HepG2 (cell line): ENCODE data around the gene MRPS5. TPM values are rescaled to one million over a fixed set of nuclear protein-coding genes. Genes with fewer than 3 reads are reported as not detected.

Experiments
- ATAC-seq: fragments of 200-7000 bp; cut with Tn5 transposase; 3 replicates; pipeline ENCODE4 v1.9.1; 2020; ENCODE audit warnings: mild to moderate bottlenecking, moderate library complexity
- BruUV-seq: library from RNA; stranded (reverse); fragments of 400-500 nt; replicated peaks from 2 replicates; lab custom pipeline; 2021; lab: Mats Ljungman, UMichigan
- CTCF ChIA-PET: fragments of 300-600 bp; formaldehyde crosslinking; extraction: SDS; loops from one replicate; lab custom pipeline; 2021; ENCODE audit warnings: low total read pairs, inconsistent platforms, low intra/inter-chr PET ratio; lab: Yijun Ruan, JAX
- POLR2A ChIA-PET: fragments of 350-600 bp; sonication (Branson Sonifier 250); formaldehyde crosslinking; loops from one replicate; lab custom pipeline; 2020; ENCODE audit warnings: antibody characterized with exemption, inconsistent platforms; lab: Yijun Ruan, JAX
- DNase-seq: peaks from one replicate; pipeline ENCODE4 v3.0.0-alpha.2; 2015; ENCODE audit warnings: low spot score
- FAIRE-seq: peaks from 3 replicates; lab custom pipeline; 2011; peaks lifted over from hg19 to GRCh38; lab: Jason Lieb, UNC
- H2AFZ ChIP-seq: one replicate; pipeline ENCODE4 v1.6.1; 2011; ENCODE audit warnings: low read length, inconsistent platforms
- H3K27ac ChIP-seq: fragments of 300-600 bp; 3 replicates; pipeline ENCODE4 v1.8.0; 2011; ENCODE audit warnings: mixed run types, mild to moderate bottlenecking, mixed read lengths, low read length, inconsistent platforms; ENCODE audit not compliant: insufficient read depth; ENCODE audit errors: extremely low read length
- H3K27me3 ChIP-seq, 2 experiments: fragments of 200-600 bp in 1 of 2; 2 replicates in 1 of 2; 3 replicates in 1 of 2; pipeline versions ENCODE4 v1.6.0 to v1.8.0; 2011; ENCODE audit warnings: low read length in 2 of 2, mild to moderate bottlenecking in 2 of 2, moderate library complexity in 2 of 2, inconsistent platforms in 1 of 2; ENCODE audit not compliant: insufficient read depth in 2 of 2, control insufficient read depth in 1 of 2
- H3K36me3 ChIP-seq, 2 experiments: fragments of 200-600 bp in 1 of 2; replicated peaks in 1 of 2; 2 replicates in 1 of 2; 3 replicates in 1 of 2; pipeline versions ENCODE4 v1.5.1 to v1.8.0; 2011; ENCODE audit warnings: low read length in 2 of 2, inconsistent platforms in 1 of 2; ENCODE audit not compliant: insufficient read depth in 2 of 2, control insufficient read depth in 1 of 2
- H3K4me1 ChIP-seq: 2 replicates; pipeline ENCODE4 v1.5.1; 2012; ENCODE audit warnings: low read length, inconsistent platforms; ENCODE audit not compliant: insufficient read depth
- H3K4me2 ChIP-seq: 2 replicates; pipeline ENCODE4 v1.6.0; 2011; ENCODE audit warnings: low read depth, low read length, inconsistent platforms
- H3K4me3 ChIP-seq, 3 experiments: fragments of 200-600 bp in 1 of 3; sonication (generic), shearing (Covaris generic) in 1 of 3; replicated peaks in 1 of 3; 2 replicates each; pipeline ENCODE4 v1.5.1; 2011 to 2016; ENCODE audit warnings: low read length in 3 of 3, inconsistent platforms in 2 of 3, low read depth in 2 of 3, mild to moderate bottlenecking in 2 of 3, control low read depth in 1 of 3, mixed read lengths in 1 of 3; ENCODE audit not compliant: insufficient read depth in 1 of 3
- H3K79me2 ChIP-seq: one replicate; pipeline ENCODE4 v1.6.1; 2011; ENCODE audit warnings: low read length, inconsistent platforms; ENCODE audit not compliant: insufficient read depth
- H3K9ac ChIP-seq: 2 replicates; pipeline ENCODE4 v1.6.0; 2011; ENCODE audit warnings: mild to moderate bottlenecking, low read depth, low read length, inconsistent platforms; ENCODE audit not compliant: insufficient read depth
- H3K9me3 ChIP-seq: 2 replicates; pipeline ENCODE4 v1.5.1; 2012; ENCODE audit warnings: mild to moderate bottlenecking, low read length
- H4K20me1 ChIP-seq: 2 replicates; pipeline ENCODE4 v1.6.0; 2011; ENCODE audit warnings: inconsistent platforms, mild to moderate bottlenecking, low read length, moderate library complexity; ENCODE audit not compliant: insufficient read depth
- DR1 ChIP-seq: sonication (generic); formaldehyde crosslinking; IDR thresholded peaks from 2 replicates; pipeline ENCODE4 v1.8.0; 2021; ENCODE audit warnings: mild to moderate bottlenecking, missing genetic modification reagents, inconsistent platforms
- EHMT2 ChIP-seq: fragments of 200-600 bp; sonication (generic); IDR thresholded peaks from 2 replicates; pipeline ENCODE4 v1.7.0; 2017; ENCODE audit warnings: antibody characterized with exemption, low read depth, low read length, borderline replicate concordance
- HDAC1 ChIP-seq: sonication (generic); formaldehyde crosslinking; IDR thresholded peaks from 2 replicates; pipeline ENCODE4 v1.5.1; 2020; ENCODE audit warnings: mild to moderate bottlenecking, missing genetic modification reagents
- THAP9 ChIP-seq: sonication (generic); formaldehyde crosslinking; IDR thresholded peaks from 2 replicates; pipeline ENCODE4; 2020; ENCODE audit warnings: missing genetic modification reagents, mild to moderate bottlenecking, borderline replicate concordance
- ZBTB8A ChIP-seq: sonication (generic); formaldehyde crosslinking; IDR thresholded peaks from 2 replicates; pipeline ENCODE4 v1.4.0; 2020; ENCODE audit warnings: mild to moderate bottlenecking, low read depth, missing genetic modification reagents, borderline replicate concordance
- ZNF205 ChIP-seq: IDR thresholded peaks from 2 replicates; pipeline ENCODE4 v1.6.1; 2018; ENCODE audit warnings: missing biosample characterization, missing genetic modification reagents
- ZNF431 ChIP-seq: sonication (generic); formaldehyde crosslinking; IDR thresholded peaks from 2 replicates; pipeline ENCODE4 v1.9.0; 2022; ENCODE audit warnings: missing genetic modification reagents, low read depth, mild to moderate bottlenecking, borderline replicate concordance
- ZNF558 ChIP-seq: sonication (generic); formaldehyde crosslinking; IDR thresholded peaks from 2 replicates; pipeline ENCODE4 v1.9.0; 2022; ENCODE audit warnings: mild to moderate bottlenecking, missing genetic modification reagents, borderline replicate concordance
- ZNF644 ChIP-seq: IDR thresholded peaks from 2 replicates; pipeline ENCODE4 v1.6.1; 2016; ENCODE audit warnings: low read depth
- ZNF784 ChIP-seq: sonication (generic); formaldehyde crosslinking; IDR thresholded peaks from 2 replicates; pipeline ENCODE4 v1.5.1; 2020; ENCODE audit warnings: missing genetic modification reagents, mild to moderate bottlenecking, borderline replicate concordance
- WGBS: methylation state at CpG from one replicate; pipeline ENCODE4 v1.1.6; 2017; ENCODE audit warnings: low lambda C conversion rate; 5-methylcytosine and 5-hydroxymethylcytosine counted together
- in situ Hi-C: cut with HindIII; loops from 2 replicates; pipeline ENCODE4 v1.10.0; 2017; ENCODE audit warnings: low pct_unique_long_range_greater_than_20kb; ENCODE audit not compliant: extremely low pct_ligation_motif_present
- intact Hi-C: fragments of 100-400 bp; cut with micrococcal nuclease; formaldehyde crosslinking; loops from one replicate; pipeline ENCODE4 v1.10.0; 2022; ENCODE audit not compliant: unreplicated experiment
- polyA plus RNA-seq, 8 experiments: library from polyadenylated mRNA; depleted of rRNA in 3 of 8; stranded (reverse) in 7 of 8; unstranded in 1 of 8; fragments of >200 nt; fragmentation: Illumina TruSeq in 4 of 8; extraction: Trizol in 4 of 8; gene quantifications; 2 replicates each; pipeline versions ENCODE4 v1.2.1 to v1.2.3, GENCODE V29; 2011 to 2016; ENCODE audit warnings: low read depth in 4 of 8, missing spikeins in 1 of 8, mixed read lengths in 1 of 8; ENCODE audit not compliant: insufficient read depth in 1 of 8
- total RNA-seq, 5 experiments: library from RNA; depleted of rRNA; stranded (reverse); fragments of >200 nt; fragmentation: Illumina TruSeq; extraction: Trizol; gene quantifications; 2 replicates each; pipeline ENCODE4 v1.2.3, GENCODE V29; 2016; ENCODE audit warnings: low read depth in 1 of 5
- TF ChIP-seq, protein P1 (sequence below): sonication (generic); formaldehyde crosslinking; IDR thresholded peaks from 2 replicates; pipeline ENCODE4 v1.4.0; 2020; ENCODE audit warnings: mild to moderate bottlenecking, missing genetic modification reagents

The MRPS5 gene
- total and polyA plus RNA-seq, 2 of the 13 experiments (the other 11 are each of a cell fraction or from before 2014, with no cell fraction given): 98.8 to 134 TPM

DNA sequence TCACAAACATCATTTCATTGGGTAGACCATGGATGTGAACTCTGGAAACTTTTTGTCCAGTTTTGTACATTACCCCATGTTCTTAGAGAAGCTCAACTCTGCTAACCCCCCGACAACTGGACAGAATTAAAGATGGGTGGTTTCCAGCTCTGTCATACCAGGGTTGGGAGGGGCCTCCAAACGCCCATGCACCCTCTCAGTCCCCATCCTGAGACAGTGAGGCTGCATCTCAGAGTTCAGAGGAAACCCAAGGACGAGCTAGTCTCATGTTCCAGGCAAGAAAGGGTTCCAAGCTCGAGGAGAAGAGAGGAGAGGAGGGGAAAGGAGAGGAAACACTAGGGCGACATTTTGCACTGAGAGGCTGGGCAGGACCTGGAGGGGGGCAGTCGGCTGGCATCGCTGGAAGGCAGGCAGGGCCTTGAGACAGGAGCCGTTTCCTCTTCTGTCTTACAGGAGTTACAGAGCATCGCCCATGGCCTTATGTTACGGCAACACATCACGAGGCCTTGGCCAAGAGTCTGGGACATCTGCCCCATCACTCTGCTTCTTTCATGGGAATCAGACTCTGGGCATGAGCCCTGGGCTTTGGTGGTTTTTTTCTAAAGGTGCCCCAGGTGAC lies 79.7 kb downstream of the MRPS5 start (continued):
- no peak for TF ChIP-seq ZNF644 (CRISPR knock-in tag)
- TF ChIP-seq ZNF205: no peak
- TF ChIP-seq, protein P1, sequence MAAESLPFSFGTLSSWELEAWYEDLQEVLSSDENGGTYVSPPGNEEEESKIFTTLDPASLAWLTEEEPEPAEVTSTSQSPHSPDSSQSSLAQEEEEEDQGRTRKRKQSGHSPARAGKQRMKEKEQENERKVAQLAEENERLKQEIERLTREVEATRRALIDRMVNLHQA (CRISPR knock-in tag): no peak
- no peak for TF ChIP-seq ZBTB8A (CRISPR knock-in tag)
- no peak for TF ChIP-seq HDAC1 (CRISPR knock-in tag)
- no peak for TF ChIP-seq ZNF558 (CRISPR knock-in tag)
- TF ChIP-seq EHMT2: no peak
- no peak for TF ChIP-seq DR1 (CRISPR knock-in tag)

GRCh38 chr2:95041060-95041823 lies 80.4 kb downstream of the MRPS5 start:
- FAIRE-seq (no peak), ATAC-seq (no peak), DNase-seq (no peak)
- POLR2A ChIA-PET: no interaction called here
- Histone ChIP-seq H3K4me3 (no peak overlapping the region), H3K36me3 (no peaks in the 10 kb centered on the region), H3K4me1 (no peaks in the 10 kb centered on the region), H3K79me2 (no peaks in the 10 kb centered on the region), H3K4me2 (no peak overlapping the region), H3K9me3 (peaks cover 13% of the 10 kb centered on the region; the same call in 1 of the 2 replicates), H2AFZ (no peak overlapping the region), H3K27ac (no peak overlapping the region), H3K9ac (no peak overlapping the region), H4K20me1 (no peaks in the 10 kb centered on the region; the same call in 1 of the 2 replicates), H3K27me3 (peaks cover 8 to 62% of the 10 kb centered on the region in 2 experiments; a peak in 3 of 5 replicates)
- 24% methylated on average over 10 of the region's 10 CpGs for WGBS
- BruUV-seq: no TSS peak
- in situ Hi-C loops (no loop called here), intact Hi-C loops (no loop called here)
- CTCF ChIA-PET: no interaction called here
- no peak for TF ChIP-seq THAP9 (CRISPR knock-in tag)
- TF ChIP-seq ZNF784: no peak
- no peak for TF ChIP-seq ZNF431 (CRISPR knock-in tag)
- TF ChIP-seq, all 625 proteins: peak for 0
